ENCODE results near the gene LCE3C. TPM values are rescaled to one million over a fixed set of nuclear protein-coding genes. Genes with fewer than 3 reads are reported as not detected.

Gene LCE3C
- total RNA-seq, 2 donors from 2014 or later: not detected

- no peak within 1 kb of the TSS for H3K9ac ChIP-seq (ENCODE audit: low read depth in 2 of 2, low read length in 2 of 2)
- DNase-seq: no peak
- H3K4me1 ChIP-seq: no peaks in the 10 kb centered on the region
- H3K9me3 ChIP-seq: no peaks in the 10 kb centered on the region
- no peak within 1 kb of the TSS for H3K4me3 ChIP-seq
- H3K36me3 ChIP-seq: no peaks in the 10 kb centered on the region
- intact Hi-C loops (cut with DNase I): no loop called here
- TF ChIP-seq CTCF (IDR thresholded peaks at IDR 0.05): no peak
- no peak within 1 kb of the TSS for H3K27ac ChIP-seq
- H3K27me3 ChIP-seq: no peaks in the 10 kb centered on the region
Observed at GRCh38 chr1:152580433-152580832, 19.6 kb upstream of the LCE3C start, which contains the start of gene LCE3D. LCE3D (minus strand) TSS chr1:152580516; CDS start chr1:152579936, 580 bp downstream.

GRCh38 chr1:152582647-152583046 lies 17.4 kb upstream of the LCE3C start:
- no peaks in the 10 kb centered on the region for H3K27me3 ChIP-seq

GRCh38 chr1:152585586-152585985 lies 14.4 kb upstream of the LCE3C start:
- no peaks in the 10 kb centered on the region for H3K9me3 ChIP-seq
- no peak overlapping the region for H3K4me3 ChIP-seq
- no peak for TF ChIP-seq CTCF (IDR thresholded peaks at IDR 0.05)
- H3K4me1 ChIP-seq: no peaks in the 10 kb centered on the region
- intact Hi-C loops (cut with DNase I): no loop called here
- H3K36me3 ChIP-seq: no peaks in the 10 kb centered on the region
- H3K27ac ChIP-seq: no peak overlapping the region
- H3K27me3 ChIP-seq: no peaks in the 10 kb centered on the region
- H3K9ac ChIP-seq (ENCODE audit: low read depth in 2 of 2, low read length in 2 of 2): no peak overlapping the region
- no peak for DNase-seq

More at GRCh38 chr1:152582647-152583046, 17.4 kb upstream of the LCE3C start:
- no peaks in the 10 kb centered on the region for H3K4me1 ChIP-seq
- no peak for TF ChIP-seq CTCF (IDR thresholded peaks at IDR 0.05)
- no peak overlapping the region for H3K4me3 ChIP-seq
- no peaks in the 10 kb centered on the region for H3K9me3 ChIP-seq
- intact Hi-C loops (cut with DNase I): no loop called here
- H3K36me3 ChIP-seq: no peaks in the 10 kb centered on the region
- no peak for DNase-seq
- H3K27ac ChIP-seq: no peak overlapping the region
- H3K9ac ChIP-seq (ENCODE audit: low read depth in 2 of 2, low read length in 2 of 2): no peak overlapping the region

GRCh38 chr1:152596986-152597385 lies 3.0 kb upstream of the LCE3C start:
- intact Hi-C loops (cut with DNase I): no loop called here
- TF ChIP-seq CTCF (IDR thresholded peaks at IDR 0.05): no peak
- no peaks in the 10 kb centered on the region for H3K4me1 ChIP-seq

GRCh38 chr1:152613511-152613910 lies 13.5 kb downstream of the LCE3C start, which contains the start of gene LCE3B:
LCE3B (plus strand) TSS chr1:152613811; CDS start chr1:152613811, 0 bp downstream.
- Histone ChIP-seq H3K9me3 (no peaks in the 10 kb centered on the region), H3K9ac (ENCODE audit: low read depth in 2 of 2, low read length in 2 of 2) (no peak within 1 kb of the TSS), H3K27ac (no peak within 1 kb of the TSS), H3K36me3 (no peaks in the 10 kb centered on the region), H3K4me1 (no peaks in the 10 kb centered on the region), H3K4me3 (no peak within 1 kb of the TSS), H3K27me3 (no peaks in the 10 kb centered on the region)
- no peak for DNase-seq
- no peak for TF ChIP-seq CTCF (IDR thresholded peaks at IDR 0.05)
- intact Hi-C loops (cut with DNase I): no loop called here

More at GRCh38 chr1:152596986-152597385, 3.0 kb upstream of the LCE3C start:
- no peaks in the 10 kb centered on the region for H3K27me3 ChIP-seq
- DNase-seq: no peak
- no peaks in the 10 kb centered on the region for H3K36me3 ChIP-seq
- H3K27ac ChIP-seq: no peak overlapping the region
- H3K4me3 ChIP-seq: no peak overlapping the region
- no peaks in the 10 kb centered on the region for H3K9me3 ChIP-seq
- H3K9ac ChIP-seq (ENCODE audit: low read depth in 2 of 2, low read length in 2 of 2): no peak overlapping the region

All from colonic mucosa (tissue), 4 donors.